Measurements from ENCODE around the gene DCAF10. TPM values are rescaled to one million over a fixed set of nuclear protein-coding genes. Genes with fewer than 3 reads are reported as not detected.
"Not testable (repeated sequence)": the region's sequence is repeated elsewhere in the genome, so short reads cannot be mapped to it uniquely, and the experiment has no call there.

Gene DCAF10
- total and polyA plus RNA-seq, 10 donors: 3.7 to 34.2 (median 23.5) TPM

GRCh38 chr9:37760416-37761161, 40.0 kb upstream of the DCAF10 start:
- DNase-seq: no peak
- no peak for TF ChIP-seq POLR2A (IDR thresholded peaks at IDR 0.05)
- no peak for TF ChIP-seq POLR2AphosphoS5 (IDR thresholded peaks at IDR 0.05)
- no peak for TF ChIP-seq CTCF (IDR thresholded peaks at IDR 0.05 in 8 of 11, conservative IDR thresholded peaks at IDR 0.05 in 3 of 11)
- Histone ChIP-seq H3K27ac (no peak overlapping the region), H3K27me3 (replicated peaks in 1 of 7) (no peaks in the 10 kb centered on the region), H3K4me1 (peaks cover 0 to 6% (median 0%) of the 10 kb centered on the region in 6 donors), H3K4me3 (no peak overlapping the region), H3K9me3 (no peaks in the 10 kb centered on the region), H3K36me3 (peaks cover 0 to 48% (median 12%) of the 10 kb centered on the region in 6 donors)
- intact Hi-C loops (cut with DNase I; ENCODE audit: low total_unique reads): no loop called here
- WGBS, 5 donors: 90 to 95% (median 92%) methylated on average over 7 of the region's 7 CpGs

- WGBS, 5 donors: 64 to 91% (median 90%) methylated on average over 3 of the region's 3 CpGs
- Histone ChIP-seq H3K4me1 (no peaks in the 10 kb centered on the region), H3K9me3 (no peaks in the 10 kb centered on the region), H3K36me3 (peaks cover 0 to 48% (median 12%) of the 10 kb centered on the region in 6 donors), H3K27me3 (replicated peaks in 1 of 7) (no peaks in the 10 kb centered on the region), H3K4me3 (no peak overlapping the region), H3K27ac (no peak overlapping the region)
- no peak for DNase-seq
- intact Hi-C loops (cut with DNase I; ENCODE audit: low total_unique reads): no loop called here
- no peak for TF ChIP-seq CTCF (IDR thresholded peaks at IDR 0.05 in 8 of 11, conservative IDR thresholded peaks at IDR 0.05 in 3 of 11)
- TF ChIP-seq POLR2AphosphoS5 (IDR thresholded peaks at IDR 0.05): no peak
- TF ChIP-seq POLR2A (IDR thresholded peaks at IDR 0.05): no peak
These were observed 39.1 kb upstream of the DCAF10 start for GRCh38 chr9:37761511-37761910.

- H3K36me3 ChIP-seq: peaks cover 0 to 63% (median 25%) of the 10 kb centered on the region in 6 donors
- H3K9me3 ChIP-seq; H3K27ac ChIP-seq; intact Hi-C loops (cut with DNase I; ENCODE audit: low total_unique reads); H3K4me1 ChIP-seq; DNase-seq; H3K27me3 ChIP-seq (replicated peaks in 1 of 7); H3K4me3 ChIP-seq: not testable (repeated sequence)
- WGBS, 5 donors: 78 to 96% (median 95%) methylated on average over 5 to 6 of the region's 6 CpGs
These were observed 35.3 kb upstream of the DCAF10 start for GRCh38 chr9:37765263-37765662.

- Histone ChIP-seq H3K36me3 (peaks cover 0 to 77% (median 48%) of the 10 kb centered on the region in 6 donors), H3K27ac (no peak overlapping the region), H3K27me3 (replicated peaks in 1 of 7) (no peaks in the 10 kb centered on the region), H3K4me3 (no peak overlapping the region), H3K9me3 (no peaks in the 10 kb centered on the region), H3K4me1 (no peaks in the 10 kb centered on the region)
- no peak for DNase-seq
- WGBS, 5 donors: 70 to 96% (median 93%) methylated on average over 5 of the region's 5 CpGs
- TF ChIP-seq POLR2A (IDR thresholded peaks at IDR 0.05) (no peak), POLR2AphosphoS5 (IDR thresholded peaks at IDR 0.05) (no peak), CTCF (IDR thresholded peaks at IDR 0.05 in 8 of 11, conservative IDR thresholded peaks at IDR 0.05 in 3 of 11) (no peak)
- intact Hi-C loops (cut with DNase I; ENCODE audit: low total_unique reads): no loop called here
These were observed 31.3 kb upstream of the DCAF10 start for GRCh38 chr9:37769306-37769705.
